H1 (cell line): ENCODE results near the gene YIF1A. TPM values are rescaled to one million over a fixed set of nuclear protein-coding genes. Genes with fewer than 3 reads are reported as not detected.

ENCODE experiments used
- BACH1 ChIP-seq: IDR thresholded peaks from 2 replicates; pipeline ENCODE4 v1.6.1; 2012; ENCODE audit warnings: low read length, improper control_type of control experiment
- BRCA1 ChIP-seq: IDR thresholded peaks from 2 replicates; pipeline ENCODE4 v1.6.1; 2012; ENCODE audit warnings: low read depth, low read length, improper control_type of control experiment
- CHD1 ChIP-seq: IDR thresholded peaks from 2 replicates; pipeline ENCODE4 v1.6.1; 2012; ENCODE audit warnings: low read depth, low read length, improper control_type of control experiment
- CREB1 ChIP-seq: IDR thresholded peaks from 2 replicates; pipeline ENCODE4 v1.6.1; 2012; ENCODE audit warnings: inconsistent platforms
- CTBP2 ChIP-seq: IDR thresholded peaks from 2 replicates; pipeline ENCODE4 v1.7.0; 2011; ENCODE audit warnings: borderline replicate concordance, mild to moderate bottlenecking, moderate library complexity, mixed read lengths, low read length; ENCODE audit not compliant: insufficient read depth, insufficient read length
- HDAC2 ChIP-seq, 2 experiments: fragments of 300-600 bp in 1 of 2; sonication (generic) in 1 of 2; IDR thresholded peaks; 2 replicates each; pipeline ENCODE4 v1.6.1; 2011 to 2012; ENCODE audit warnings: low read depth in 2 of 2, low read length in 2 of 2, mild to moderate bottlenecking in 2 of 2, moderate library complexity in 2 of 2, borderline replicate concordance in 1 of 2, inconsistent platforms in 1 of 2
- JUN ChIP-seq: IDR thresholded peaks from 2 replicates; pipeline ENCODE4 v1.6.1; 2011; ENCODE audit warnings: low read depth, mild to moderate bottlenecking, improper control_type of control experiment, low read length
- KDM1A ChIP-seq: fragments of 200-600, 300-600 bp; sonication (generic); IDR thresholded peaks from 2 replicates; pipeline ENCODE4 v1.7.1; 2016; ENCODE audit warnings: mild to moderate bottlenecking, low read length, borderline replicate concordance
- MAFK ChIP-seq: IDR thresholded peaks from 2 replicates; pipeline ENCODE4 v1.6.1; 2012; ENCODE audit warnings: low read depth, mild to moderate bottlenecking, improper control_type of control experiment, low read length
- MAX ChIP-seq: IDR thresholded peaks from 2 replicates; pipeline ENCODE4 v1.6.1; 2012; ENCODE audit warnings: inconsistent platforms
- NANOG ChIP-seq: IDR thresholded peaks from 2 replicates; pipeline ENCODE4 v1.6.1; 2011; ENCODE audit warnings: low read length, low read depth, mild to moderate bottlenecking, inconsistent platforms; ENCODE audit not compliant: insufficient read depth, poor library complexity, severe bottlenecking
- POLR2AphosphoS5 ChIP-seq: IDR thresholded peaks from 2 replicates; pipeline ENCODE4 v1.6.1; 2011; ENCODE audit warnings: low read depth, low read length
- SRF ChIP-seq: IDR thresholded peaks from 2 replicates; pipeline ENCODE4 v1.6.1; 2011; ENCODE audit warnings: mild to moderate bottlenecking, low read depth, low read length, moderate library complexity
- SUZ12 ChIP-seq: fragments of 200-600 bp; sonication (generic); IDR thresholded peaks from 2 replicates; pipeline ENCODE4 v1.6.1; 2012; ENCODE audit warnings: mild to moderate bottlenecking, inconsistent platforms, low read length, moderate library complexity, mixed read lengths
- TAF7 ChIP-seq: optimal IDR thresholded peaks from 2 replicates; pipeline ENCODE3; 2011; ENCODE audit warnings: low read depth, mild to moderate bottlenecking, inconsistent platforms, low read length, moderate library complexity, borderline replicate concordance
- TEAD4 ChIP-seq: IDR thresholded peaks from 2 replicates; pipeline ENCODE4 v1.6.1; 2012; ENCODE audit warnings: low read depth, low read length, inconsistent platforms, mixed read lengths
- polyA plus RNA-seq, 7 experiments: library from polyadenylated mRNA; depleted of rRNA in 3 of 7; stranded (reverse) in 5 of 7; unstranded in 2 of 7; fragments of >200 nt in 5 of 7; fragments of 200-250 nt in 2 of 7; gene quantifications; 1 replicate in 5 of 7; 2 replicates in 1 of 7; 4 replicates in 1 of 7; pipeline versions ENCODE4 v1.2.1 to v1.2.3, GENCODE V29; 2011 to 2013; ENCODE audit warnings: missing spikeins in 2 of 7, mixed read lengths in 2 of 7
- total RNA-seq: library from RNA; stranded (reverse); fragmentation: NEBNext Ultra II Directional; extraction: Animal tissue kit (Norgen Biotek cat#: 25700); gene quantifications from 2 replicates; pipeline ENCODE4 v1.2.1, GENCODE V29; 2021

Gene YIF1A
- total and polyA plus RNA-seq, 2 of the 8 experiments (the other 6 are each of a cell fraction or from before 2014, with no cell fraction given), result 70.1 to 178 TPM

GRCh38 chr11:66268952-66269905 lies 19.7 kb downstream of the YIF1A start (continued):
- no peak for TF ChIP-seq CTBP2
- TF ChIP-seq KDM1A, result no peak
- TF ChIP-seq JUN, result no peak
- no peak for TF ChIP-seq TEAD4
- no peak for TF ChIP-seq BACH1
- no peak for TF ChIP-seq MAX
- no peak for TF ChIP-seq NANOG
- no peak for TF ChIP-seq SRF
- TF ChIP-seq TAF7, result no peak
- no peak for TF ChIP-seq POLR2AphosphoS5
- no peak for TF ChIP-seq MAFK
- TF ChIP-seq BRCA1, result no peak
- no peak for TF ChIP-seq CHD1
- TF ChIP-seq SUZ12, result no peak
- 0 out of 4 replicates have a peak, but pooled peaks of 1 of the 2 experiments have one; percentile 60 for TF ChIP-seq HDAC2 (IDR thresholded peaks at IDR 0.05; ENCODE audit: borderline replicate concordance in 1 of 2, low read depth in 2 of 2, low read length in 2 of 2)
- 0 out of 2 replicates have a peak, but pooled peaks have one; percentile 17 for TF ChIP-seq CREB1
